Stromal cell of bone marrow (primary cell): Measurements from ENCODE around the gene RPL29.

Experiments
- DNase-seq: peaks from one replicate; pipeline ENCODE4 v3.0.0-alpha.2; 2012; ENCODE audit warnings: low read depth

RPL29 gene

DNA sequence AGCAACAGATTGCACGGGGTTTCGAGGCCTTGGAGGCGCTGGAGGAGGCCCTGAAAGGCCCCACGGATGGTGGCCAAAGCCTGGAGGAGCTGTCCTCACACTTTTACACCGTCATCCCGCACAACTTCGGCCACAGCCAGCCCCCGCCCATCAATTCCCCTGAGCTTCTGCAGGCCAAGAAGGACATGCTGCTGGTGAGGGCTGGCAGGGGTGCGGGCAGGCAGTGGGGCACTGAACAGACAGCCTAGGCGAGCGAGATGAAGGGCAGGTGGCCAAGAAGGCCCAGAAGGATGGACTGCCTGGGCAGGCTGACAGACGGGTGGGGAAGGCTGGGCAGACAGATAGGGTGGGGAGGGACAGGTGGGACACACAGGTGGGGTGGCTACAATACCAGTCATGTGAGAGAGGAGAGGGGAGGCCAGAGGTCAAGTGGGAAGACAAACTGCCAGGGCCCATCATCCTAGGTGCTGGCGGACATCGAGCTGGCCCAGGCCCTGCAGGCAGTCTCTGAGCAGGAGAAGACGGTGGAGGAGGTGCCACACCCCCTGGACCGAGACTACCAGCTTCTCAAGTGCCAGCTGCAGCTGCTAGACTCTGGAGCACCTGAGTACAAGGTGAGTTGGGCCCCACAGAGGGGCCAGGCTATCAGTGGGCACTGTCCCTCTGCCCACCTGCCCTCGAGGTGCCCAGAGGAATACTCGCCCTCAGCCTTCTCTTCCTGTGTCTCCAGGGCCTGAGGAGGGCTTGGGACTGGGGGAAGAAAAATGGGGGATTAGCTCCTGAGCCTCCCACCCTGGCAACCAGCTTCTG, 50.5 kb downstream of the RPL29 start:
- DNase-seq = no peak

GRCh38 chr3:51944451-51945021, 51.2 kb downstream of the RPL29 start:
- no peak for DNase-seq
